K562 (cell line): ENCODE data around the gene CLIP1. TPM values are rescaled to one million over a fixed set of nuclear protein-coding genes. Genes with fewer than 3 reads are reported as not detected.
A peak's percentile ranks its signal among the peaks of the same experiment; 100 is the strongest.

Experiments
- ATF2 ChIP-seq: sonication (generic); formaldehyde crosslinking; IDR thresholded peaks from 2 replicates; pipeline ENCODE4 v1.8.1; 2022; ENCODE audit warnings: missing genetic modification reagents
- KDM2B ChIP-seq: fragments of 250-450 bp; sonication (Bioruptor Pico); IDR thresholded peaks from 2 replicates; pipeline ENCODE4 v1.8.0; 2021; ENCODE audit warnings: mild to moderate bottlenecking, moderate library complexity
- NKRF ChIP-seq: fragments of 450-650 bp; IDR thresholded peaks from 2 replicates; pipeline ENCODE4 v1.6.1; 2016; ENCODE audit warnings: borderline replicate concordance
- ZBTB17 ChIP-seq: fragments of 450-650 bp; formaldehyde crosslinking; IDR thresholded peaks from 2 replicates; pipeline ENCODE4 v1.4.0; 2020; ENCODE audit warnings: mild to moderate bottlenecking
- ZNF436 ChIP-seq: fragments of 250-450, 450-650 bp; sonication (Bioruptor Pico); formaldehyde crosslinking; IDR thresholded peaks from 2 replicates; pipeline ENCODE4 v1.7.0; 2020; ENCODE audit warnings: mild to moderate bottlenecking
- polyA plus RNA-seq, 8 experiments: library from polyadenylated mRNA; depleted of rRNA in 4 of 8; stranded (reverse) in 5 of 8; unstranded in 3 of 8; fragments of >200 nt; fragmentation: Nextera tagmentation in 2 of 8; fragmentation: Illumina TruSeq in 1 of 8; extraction: Ambion mirVana in 2 of 8; extraction: Trizol in 1 of 8; gene quantifications; 2 replicates each; pipeline versions ENCODE4 v1.2.1 to v1.2.3, GENCODE V29; 2011 to 2014; ENCODE audit warnings: inconsistent platforms in 1 of 8, missing spikeins in 1 of 8
- total RNA-seq, 7 experiments: library from RNA; depleted of rRNA in 6 of 7; stranded (reverse); fragments of >200 nt in 6 of 7; fragmentation: Illumina TruSeq in 2 of 7; extraction: Trizol in 2 of 7; gene quantifications; 2 replicates each; pipeline versions ENCODE4 v1.2.1 to v1.2.3, GENCODE V29; 2011 to 2021; ENCODE audit warnings: low replicate concordance in 1 of 7
- TF ChIP-seq, protein P1 (sequence below): fragments of 450-650 bp; IDR thresholded peaks from 2 replicates; pipeline ENCODE4 v1.6.1; 2016; ENCODE audit warnings: mild to moderate bottlenecking, moderate library complexity
- TF ChIP-seq, protein P2 (sequence below), 2 experiments: fragments of 450-650 bp; conservative IDR thresholded peaks; 2 replicates each; pipeline ENCODE4 v1.6.1; 2017; ENCODE audit warnings: mild to moderate bottlenecking in 2 of 2, moderate library complexity in 2 of 2
- TF ChIP-seq, protein P3 (sequence below): fragments of 200-800 bp; sonication (Bioruptor generic); IDR thresholded peaks from 2 replicates; pipeline ENCODE4 v1.6.1; 2017; ENCODE audit warnings: missing genetic modification characterization, missing compliant biosample characterization

CLIP1 gene
- total and polyA plus RNA-seq, 9 of the 15 experiments (the other 6 are each of a cell fraction or from before 2014, with no cell fraction given), result 5.8 to 33.9 (median 27.6) TPM

- TF ChIP-seq, protein P1, sequence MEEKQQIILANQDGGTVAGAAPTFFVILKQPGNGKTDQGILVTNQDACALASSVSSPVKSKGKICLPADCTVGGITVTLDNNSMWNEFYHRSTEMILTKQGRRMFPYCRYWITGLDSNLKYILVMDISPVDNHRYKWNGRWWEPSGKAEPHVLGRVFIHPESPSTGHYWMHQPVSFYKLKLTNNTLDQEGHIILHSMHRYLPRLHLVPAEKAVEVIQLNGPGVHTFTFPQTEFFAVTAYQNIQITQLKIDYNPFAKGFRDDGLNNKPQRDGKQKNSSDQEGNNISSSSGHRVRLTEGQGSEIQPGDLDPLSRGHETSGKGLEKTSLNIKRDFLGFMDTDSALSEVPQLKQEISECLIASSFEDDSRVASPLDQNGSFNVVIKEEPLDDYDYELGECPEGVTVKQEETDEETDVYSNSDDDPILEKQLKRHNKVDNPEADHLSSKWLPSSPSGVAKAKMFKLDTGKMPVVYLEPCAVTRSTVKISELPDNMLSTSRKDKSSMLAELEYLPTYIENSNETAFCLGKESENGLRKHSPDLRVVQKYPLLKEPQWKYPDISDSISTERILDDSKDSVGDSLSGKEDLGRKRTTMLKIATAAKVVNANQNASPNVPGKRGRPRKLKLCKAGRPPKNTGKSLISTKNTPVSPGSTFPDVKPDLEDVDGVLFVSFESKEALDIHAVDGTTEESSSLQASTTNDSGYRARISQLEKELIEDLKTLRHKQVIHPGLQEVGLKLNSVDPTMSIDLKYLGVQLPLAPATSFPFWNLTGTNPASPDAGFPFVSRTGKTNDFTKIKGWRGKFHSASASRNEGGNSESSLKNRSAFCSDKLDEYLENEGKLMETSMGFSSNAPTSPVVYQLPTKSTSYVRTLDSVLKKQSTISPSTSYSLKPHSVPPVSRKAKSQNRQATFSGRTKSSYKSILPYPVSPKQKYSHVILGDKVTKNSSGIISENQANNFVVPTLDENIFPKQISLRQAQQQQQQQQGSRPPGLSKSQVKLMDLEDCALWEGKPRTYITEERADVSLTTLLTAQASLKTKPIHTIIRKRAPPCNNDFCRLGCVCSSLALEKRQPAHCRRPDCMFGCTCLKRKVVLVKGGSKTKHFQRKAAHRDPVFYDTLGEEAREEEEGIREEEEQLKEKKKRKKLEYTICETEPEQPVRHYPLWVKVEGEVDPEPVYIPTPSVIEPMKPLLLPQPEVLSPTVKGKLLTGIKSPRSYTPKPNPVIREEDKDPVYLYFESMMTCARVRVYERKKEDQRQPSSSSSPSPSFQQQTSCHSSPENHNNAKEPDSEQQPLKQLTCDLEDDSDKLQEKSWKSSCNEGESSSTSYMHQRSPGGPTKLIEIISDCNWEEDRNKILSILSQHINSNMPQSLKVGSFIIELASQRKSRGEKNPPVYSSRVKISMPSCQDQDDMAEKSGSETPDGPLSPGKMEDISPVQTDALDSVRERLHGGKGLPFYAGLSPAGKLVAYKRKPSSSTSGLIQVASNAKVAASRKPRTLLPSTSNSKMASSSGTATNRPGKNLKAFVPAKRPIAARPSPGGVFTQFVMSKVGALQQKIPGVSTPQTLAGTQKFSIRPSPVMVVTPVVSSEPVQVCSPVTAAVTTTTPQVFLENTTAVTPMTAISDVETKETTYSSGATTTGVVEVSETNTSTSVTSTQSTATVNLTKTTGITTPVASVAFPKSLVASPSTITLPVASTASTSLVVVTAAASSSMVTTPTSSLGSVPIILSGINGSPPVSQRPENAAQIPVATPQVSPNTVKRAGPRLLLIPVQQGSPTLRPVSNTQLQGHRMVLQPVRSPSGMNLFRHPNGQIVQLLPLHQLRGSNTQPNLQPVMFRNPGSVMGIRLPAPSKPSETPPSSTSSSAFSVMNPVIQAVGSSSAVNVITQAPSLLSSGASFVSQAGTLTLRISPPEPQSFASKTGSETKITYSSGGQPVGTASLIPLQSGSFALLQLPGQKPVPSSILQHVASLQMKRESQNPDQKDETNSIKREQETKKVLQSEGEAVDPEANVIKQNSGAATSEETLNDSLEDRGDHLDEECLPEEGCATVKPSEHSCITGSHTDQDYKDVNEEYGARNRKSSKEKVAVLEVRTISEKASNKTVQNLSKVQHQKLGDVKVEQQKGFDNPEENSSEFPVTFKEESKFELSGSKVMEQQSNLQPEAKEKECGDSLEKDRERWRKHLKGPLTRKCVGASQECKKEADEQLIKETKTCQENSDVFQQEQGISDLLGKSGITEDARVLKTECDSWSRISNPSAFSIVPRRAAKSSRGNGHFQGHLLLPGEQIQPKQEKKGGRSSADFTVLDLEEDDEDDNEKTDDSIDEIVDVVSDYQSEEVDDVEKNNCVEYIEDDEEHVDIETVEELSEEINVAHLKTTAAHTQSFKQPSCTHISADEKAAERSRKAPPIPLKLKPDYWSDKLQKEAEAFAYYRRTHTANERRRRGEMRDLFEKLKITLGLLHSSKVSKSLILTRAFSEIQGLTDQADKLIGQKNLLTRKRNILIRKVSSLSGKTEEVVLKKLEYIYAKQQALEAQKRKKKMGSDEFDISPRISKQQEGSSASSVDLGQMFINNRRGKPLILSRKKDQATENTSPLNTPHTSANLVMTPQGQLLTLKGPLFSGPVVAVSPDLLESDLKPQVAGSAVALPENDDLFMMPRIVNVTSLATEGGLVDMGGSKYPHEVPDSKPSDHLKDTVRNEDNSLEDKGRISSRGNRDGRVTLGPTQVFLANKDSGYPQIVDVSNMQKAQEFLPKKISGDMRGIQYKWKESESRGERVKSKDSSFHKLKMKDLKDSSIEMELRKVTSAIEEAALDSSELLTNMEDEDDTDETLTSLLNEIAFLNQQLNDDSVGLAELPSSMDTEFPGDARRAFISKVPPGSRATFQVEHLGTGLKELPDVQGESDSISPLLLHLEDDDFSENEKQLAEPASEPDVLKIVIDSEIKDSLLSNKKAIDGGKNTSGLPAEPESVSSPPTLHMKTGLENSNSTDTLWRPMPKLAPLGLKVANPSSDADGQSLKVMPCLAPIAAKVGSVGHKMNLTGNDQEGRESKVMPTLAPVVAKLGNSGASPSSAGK, result peak; percentile 61
- TF ChIP-seq, protein P2, sequence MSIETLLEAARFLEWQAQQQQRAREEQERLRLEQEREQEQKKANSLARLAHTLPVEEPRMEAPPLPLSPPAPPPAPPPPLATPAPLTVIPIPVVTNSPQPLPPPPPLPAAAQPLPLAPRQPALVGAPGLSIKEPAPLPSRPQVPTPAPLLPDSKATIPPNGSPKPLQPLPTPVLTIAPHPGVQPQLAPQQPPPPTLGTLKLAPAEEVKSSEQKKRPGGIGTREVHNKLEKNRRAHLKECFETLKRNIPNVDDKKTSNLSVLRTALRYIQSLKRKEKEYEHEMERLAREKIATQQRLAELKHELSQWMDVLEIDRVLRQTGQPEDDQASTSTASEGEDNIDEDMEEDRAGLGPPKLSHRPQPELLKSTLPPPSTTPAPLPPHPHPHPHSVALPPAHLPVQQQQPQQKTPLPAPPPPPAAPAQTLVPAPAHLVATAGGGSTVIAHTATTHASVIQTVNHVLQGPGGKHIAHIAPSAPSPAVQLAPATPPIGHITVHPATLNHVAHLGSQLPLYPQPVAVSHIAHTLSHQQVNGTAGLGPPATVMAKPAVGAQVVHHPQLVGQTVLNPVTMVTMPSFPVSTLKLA (conservative IDR thresholded peaks at IDR 0.05), result peak; percentile 95 to 99
- TF ChIP-seq NKRF (peak; percentile 100), ATF2 (peak; percentile 6; the same call in 1 of the 2 replicates), ZBTB17 (peak; percentile 14; the same call in 1 of the 2 replicates), KDM2B (CRISPR knock-in tag) (0 out of 2 replicates have a peak, but pooled peaks have one; percentile 27), ZNF436 (CRISPR knock-in tag) (no peak)
- TF ChIP-seq, protein P3, sequence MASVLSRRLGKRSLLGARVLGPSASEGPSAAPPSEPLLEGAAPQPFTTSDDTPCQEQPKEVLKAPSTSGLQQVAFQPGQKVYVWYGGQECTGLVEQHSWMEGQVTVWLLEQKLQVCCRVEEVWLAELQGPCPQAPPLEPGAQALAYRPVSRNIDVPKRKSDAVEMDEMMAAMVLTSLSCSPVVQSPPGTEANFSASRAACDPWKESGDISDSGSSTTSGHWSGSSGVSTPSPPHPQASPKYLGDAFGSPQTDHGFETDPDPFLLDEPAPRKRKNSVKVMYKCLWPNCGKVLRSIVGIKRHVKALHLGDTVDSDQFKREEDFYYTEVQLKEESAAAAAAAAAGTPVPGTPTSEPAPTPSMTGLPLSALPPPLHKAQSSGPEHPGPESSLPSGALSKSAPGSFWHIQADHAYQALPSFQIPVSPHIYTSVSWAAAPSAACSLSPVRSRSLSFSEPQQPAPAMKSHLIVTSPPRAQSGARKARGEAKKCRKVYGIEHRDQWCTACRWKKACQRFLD, result peak; percentile 67; the same call in 1 of the 2 replicates
These were observed 156.1 kb downstream of the CLIP1 start, which contains the start of gene VPS33A (continued) for GRCh38 chr12:122266230-122266901.
